ENCODE data around the gene DUSP6.

The DUSP6 gene

DNA sequence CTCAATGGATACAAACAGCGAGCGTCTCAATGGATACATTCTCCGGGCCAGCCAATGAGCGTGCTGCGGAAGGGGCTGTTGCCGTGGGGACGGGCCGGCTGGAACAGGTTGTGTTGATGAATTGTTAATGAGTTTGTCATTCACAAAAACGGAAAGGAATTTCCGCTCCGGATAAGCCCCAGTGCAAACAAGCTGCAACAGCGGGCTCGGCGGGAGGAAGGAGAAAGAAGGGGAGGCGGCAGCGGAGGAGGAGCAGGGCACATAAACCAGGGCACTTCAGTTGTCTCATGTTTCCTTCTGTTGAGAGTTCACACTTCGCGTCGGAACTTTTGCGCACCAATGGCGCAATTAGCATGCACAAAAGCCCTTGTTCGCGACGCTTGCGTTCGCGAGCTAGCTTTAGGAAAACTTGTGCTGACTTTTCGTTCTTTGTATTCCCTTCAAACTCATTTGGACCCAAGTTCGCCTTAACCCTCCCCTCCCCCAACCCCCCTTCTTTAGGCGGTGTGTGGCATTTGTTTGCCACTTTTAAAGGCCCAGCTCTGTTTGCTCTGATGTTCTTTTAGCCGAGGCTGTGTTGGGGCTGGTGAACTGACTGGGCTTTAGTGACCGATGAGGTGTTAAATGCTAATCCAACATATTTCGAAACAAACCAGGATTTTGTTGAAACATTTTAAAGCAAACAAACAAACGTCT, at the start of gene DUSP6:
TSS of gene DUSP6 (minus strand) at position 10 of the 696 bp plus-strand sequence. CDS start 462 bp downstream, outside the sequence.
- peak; percentile 97 for DNase-seq (ENCODE audit: low read depth in 2 of 2)

- DNase-seq (ENCODE audit: low read depth in 2 of 2) = no peak
Observed at GRCh38 chr12:89401433-89402058, 49.2 kb upstream of the DUSP6 start.

GRCh38 chr12:89400415-89400814, 48.1 kb upstream of the DUSP6 start:
- DNase-seq (ENCODE audit: low read depth in 2 of 2) = no peak

GRCh38 chr12:89395712-89396111, 43.4 kb upstream of the DUSP6 start:
- DNase-seq (ENCODE audit: low read depth in 2 of 2) = no peak

DNA sequence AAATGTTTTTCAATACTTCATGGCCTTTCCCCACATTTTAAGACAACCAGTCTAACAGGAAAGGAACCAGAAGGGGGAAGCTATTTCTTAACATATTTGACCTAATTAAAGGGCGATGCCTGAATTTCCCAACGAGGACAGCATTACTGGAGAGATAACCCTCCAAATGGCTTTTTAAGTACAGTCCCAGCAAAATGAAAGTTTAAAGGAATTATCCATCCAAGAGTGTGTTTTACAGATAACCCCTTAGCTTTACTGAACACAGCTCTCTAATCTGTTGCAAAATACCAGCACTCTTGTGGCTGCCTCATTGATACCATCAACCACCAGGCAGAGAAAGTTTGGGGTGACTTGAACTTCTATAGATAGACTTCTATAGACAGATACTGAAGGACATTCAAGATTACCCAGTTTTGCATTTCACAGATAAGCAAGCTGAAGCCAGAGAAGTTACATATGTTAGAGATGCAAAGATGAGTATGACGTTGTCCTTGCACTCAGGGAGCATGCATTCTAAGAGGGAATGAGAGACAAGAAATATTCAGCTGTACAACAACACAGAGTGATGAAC, 41.3 kb upstream of the DUSP6 start:
- no peak for DNase-seq (ENCODE audit: low read depth in 2 of 2)

GRCh38 chr12:89392391-89392790, 40.1 kb upstream of the DUSP6 start:
- DNase-seq (ENCODE audit: low read depth in 2 of 2) = no peak

GRCh38 chr12:89391726-89392336, 39.5 kb upstream of the DUSP6 start:
- DNase-seq (ENCODE audit: low read depth in 2 of 2) = no peak

DNA sequence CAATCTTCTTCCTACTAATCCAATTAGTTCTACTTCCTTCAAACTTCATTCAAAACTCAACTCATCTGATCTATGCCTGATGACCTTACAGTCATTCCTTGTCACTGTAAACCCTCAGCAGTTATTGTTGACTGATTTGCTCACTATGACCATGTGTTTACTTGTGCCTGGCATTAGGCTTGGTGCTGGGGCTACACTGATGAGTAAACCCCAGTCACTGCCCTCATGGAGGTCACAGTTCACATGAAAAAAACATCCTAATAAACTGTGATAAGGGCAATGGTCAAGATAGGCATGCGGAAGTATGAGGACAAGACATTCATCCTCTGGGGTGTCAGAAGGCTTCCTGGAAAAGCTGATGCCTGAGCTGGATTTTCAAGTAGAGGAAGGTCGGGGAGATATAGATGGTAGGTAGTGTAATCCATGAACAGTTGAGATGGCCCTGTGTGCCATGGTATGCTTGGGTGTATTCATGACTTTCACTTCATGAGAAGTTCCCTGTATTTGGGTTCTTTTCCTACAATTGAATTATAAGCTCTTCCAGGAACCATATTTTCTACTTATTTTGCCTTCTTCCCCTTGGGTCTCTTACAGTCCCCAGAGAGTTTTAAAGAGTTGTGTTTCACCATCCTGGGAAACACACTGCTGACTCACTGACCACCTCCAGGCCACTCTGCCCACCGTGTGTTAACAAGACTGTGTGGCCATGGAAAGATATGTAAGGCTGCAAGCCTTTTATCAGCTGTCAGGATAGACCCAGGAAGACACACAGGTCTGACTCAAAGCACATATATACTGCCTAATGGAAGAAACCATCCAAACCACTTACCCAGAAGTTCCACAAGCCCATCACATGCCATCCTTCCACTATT, 38.7 kb upstream of the DUSP6 start:
- peak; percentile 30 to 37 for DNase-seq (ENCODE audit: low read depth in 2 of 2)

DNA sequence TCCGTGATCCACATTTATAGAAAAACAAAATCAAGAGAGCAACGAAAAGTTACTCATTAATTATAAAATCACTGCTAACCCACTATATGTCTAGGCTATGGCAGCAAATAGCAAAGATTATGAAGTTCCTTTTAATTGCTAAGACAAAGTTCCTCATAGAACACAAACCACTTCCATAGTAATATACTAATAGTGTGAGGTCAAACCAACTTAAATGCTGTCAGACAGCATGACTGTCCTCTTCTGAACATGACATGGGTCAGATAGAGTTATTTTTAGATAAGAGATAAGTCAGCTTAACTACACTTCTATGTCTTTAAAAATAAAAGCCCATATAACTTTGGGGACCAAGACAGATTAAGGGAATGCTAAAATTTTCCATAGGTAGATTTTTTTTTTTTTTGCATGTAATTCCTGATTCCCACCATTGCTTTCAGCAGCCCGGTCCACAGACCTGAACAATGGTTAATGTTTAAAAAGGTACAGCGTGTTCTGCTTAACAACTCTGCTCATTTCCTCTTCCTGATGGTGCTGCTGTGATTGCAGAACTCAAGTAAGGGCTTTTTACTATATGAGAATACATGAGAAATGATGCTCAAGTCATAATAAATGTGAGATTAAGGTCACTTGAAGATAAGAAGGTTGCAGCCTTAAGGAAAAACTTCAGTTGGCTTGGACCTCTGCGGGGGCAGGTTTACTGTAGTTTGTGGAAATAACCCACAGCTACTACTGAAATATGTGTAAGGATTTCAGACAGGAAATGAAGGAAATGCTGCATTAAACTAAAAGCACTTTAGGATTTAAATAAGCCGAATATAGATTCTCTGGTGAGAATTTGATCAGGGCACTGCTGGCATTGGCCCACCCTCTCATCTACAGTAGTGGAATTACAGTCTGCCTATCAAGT, 37.7 kb upstream of the DUSP6 start:
- DNase-seq (ENCODE audit: low read depth in 2 of 2) = no peak

GRCh38 chr12:89386138-89386537, 33.8 kb upstream of the DUSP6 start:
- DNase-seq (ENCODE audit: low read depth in 2 of 2) = no peak

GRCh38 chr12:89384807-89385206, 32.5 kb upstream of the DUSP6 start:
- no peak for DNase-seq (ENCODE audit: low read depth in 2 of 2)

- peak; percentile 86 to 87 for DNase-seq (ENCODE audit: low read depth in 2 of 2)
Observed at GRCh38 chr12:89384050-89384758, 31.9 kb upstream of the DUSP6 start.

DNA sequence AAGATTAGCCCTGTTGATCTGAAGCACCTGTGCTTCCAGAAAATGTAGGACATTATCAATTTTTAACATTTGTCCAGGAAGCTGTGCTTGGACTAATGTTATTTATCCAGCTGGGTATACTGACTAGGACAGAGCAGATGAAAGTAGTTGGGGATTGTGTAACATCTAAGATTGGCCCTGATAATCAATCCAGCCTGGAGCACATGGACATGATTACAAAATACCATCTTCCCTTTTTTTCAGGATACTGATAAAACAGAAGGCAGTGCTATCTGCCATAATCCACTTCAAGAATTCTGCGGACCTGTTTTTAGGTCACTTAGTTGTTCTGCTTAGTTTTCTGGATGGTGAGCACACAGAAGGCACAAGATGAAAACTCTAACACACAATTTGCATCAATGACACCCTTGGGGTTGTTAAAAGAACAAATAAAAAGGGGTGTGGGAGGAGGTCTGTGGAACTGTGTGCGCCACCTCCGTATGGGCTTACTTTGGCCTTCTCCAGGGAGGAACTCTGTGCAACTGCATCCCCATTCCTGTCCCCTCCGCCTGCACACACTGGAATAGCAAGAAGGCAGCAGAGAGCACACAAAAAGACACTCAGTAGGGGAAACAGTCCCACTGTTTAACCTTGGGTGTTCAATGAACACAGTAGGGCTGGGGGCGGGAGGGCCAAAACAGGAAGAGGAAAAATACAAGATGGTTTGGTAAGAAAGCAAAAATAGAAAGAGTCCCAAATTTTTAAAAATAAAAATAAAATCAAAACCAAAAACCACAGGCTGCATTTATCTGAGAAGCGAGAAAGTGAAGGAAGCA, 31.1 kb upstream of the DUSP6 start:
- peak; percentile 42 to 45 for DNase-seq (ENCODE audit: low read depth in 2 of 2)

DNA sequence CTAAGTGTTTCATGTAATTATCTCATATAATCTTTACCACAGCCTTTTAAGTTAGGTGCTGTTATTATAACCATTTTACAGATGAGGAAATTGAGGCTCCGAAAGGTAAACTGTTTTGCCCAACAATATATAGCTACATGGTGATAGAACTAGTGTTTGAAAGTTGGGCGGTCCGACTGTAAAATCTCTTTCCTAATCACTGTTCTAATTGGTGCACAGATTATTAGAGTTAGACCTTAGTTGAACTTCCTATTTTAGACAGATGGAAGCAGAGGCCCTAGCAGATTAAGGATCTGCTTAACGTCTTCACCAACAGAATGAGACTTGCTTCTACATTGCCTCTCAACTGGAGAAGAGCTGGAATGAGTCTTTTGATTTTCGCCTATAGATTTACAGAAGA, 30.0 kb upstream of the DUSP6 start:
- DNase-seq (ENCODE audit: low read depth in 2 of 2) = no peak

- DNase-seq (ENCODE audit: low read depth in 2 of 2) = no peak
Observed at GRCh38 chr12:89379839-89380467, 27.7 kb upstream of the DUSP6 start.

DNA sequence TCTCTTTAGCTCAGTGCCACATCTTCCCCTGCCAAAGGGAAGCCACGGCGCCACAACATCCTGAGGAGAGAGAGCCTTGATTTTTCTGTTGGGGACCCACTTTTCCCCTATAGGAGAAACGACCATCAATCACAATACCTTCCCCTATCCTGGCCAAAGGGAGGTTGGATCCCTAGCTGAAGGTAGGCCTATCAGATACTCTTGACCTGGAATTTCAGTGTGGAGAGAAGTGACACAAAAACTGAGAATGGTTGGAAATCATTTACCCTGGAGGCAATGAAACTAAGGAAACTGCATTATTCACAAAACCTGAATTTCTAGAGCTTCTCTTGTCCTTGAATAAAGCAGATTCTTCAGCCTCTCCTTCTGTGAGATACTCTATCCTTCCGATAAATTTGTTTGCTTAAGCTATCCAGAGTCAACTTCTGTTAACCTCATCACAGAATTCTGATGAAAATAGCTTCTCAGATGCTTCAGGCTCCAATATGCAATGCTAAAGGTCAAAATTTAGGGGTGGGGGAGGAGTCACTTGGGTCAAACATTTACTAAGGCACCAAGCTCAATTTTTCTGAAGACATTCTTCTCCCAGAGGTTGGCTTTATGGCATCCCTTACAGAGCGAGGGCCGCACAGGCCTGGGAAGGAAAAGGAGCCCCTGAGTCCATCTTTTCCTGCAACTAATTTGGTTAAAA, 27.0 kb upstream of the DUSP6 start:
- DNase-seq (ENCODE audit: low read depth in 2 of 2) = no peak

DNA sequence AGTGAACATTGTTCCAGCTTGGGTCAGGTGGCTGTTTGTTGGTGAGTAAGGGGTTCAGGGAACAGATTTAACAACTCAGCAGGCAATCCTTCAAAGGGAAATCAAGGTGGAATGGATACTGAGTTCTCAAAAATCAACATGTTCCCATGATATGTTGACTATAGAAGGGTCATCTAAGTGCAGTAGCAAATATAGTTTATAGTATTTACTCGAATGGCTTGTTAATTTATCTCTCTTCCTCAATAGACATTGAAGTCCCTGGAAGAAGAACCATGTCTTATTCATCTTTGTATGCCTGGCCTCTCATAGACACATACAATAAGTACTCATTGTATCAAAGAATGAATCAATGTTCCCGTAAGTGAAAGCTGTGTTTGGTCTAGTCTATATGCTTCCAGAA, 24.5 kb upstream of the DUSP6 start:
- no peak for DNase-seq (ENCODE audit: low read depth in 2 of 2)

DNA sequence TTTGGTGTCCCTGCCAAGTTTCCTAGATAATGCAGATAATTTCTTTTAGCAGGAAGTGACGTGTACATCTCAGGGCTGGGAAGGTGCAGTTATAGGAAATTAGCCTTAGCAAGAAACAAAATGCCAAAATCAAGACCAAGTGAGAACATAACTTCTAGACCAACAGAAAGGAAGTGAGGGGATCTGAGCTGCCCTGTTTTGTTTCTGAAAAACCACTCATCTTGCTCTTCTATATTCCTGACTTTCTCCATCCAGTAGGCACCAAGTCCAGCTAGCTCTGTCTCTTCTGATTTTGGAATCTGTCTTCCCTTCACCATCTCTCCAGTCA, 23.9 kb upstream of the DUSP6 start:
- DNase-seq (ENCODE audit: low read depth in 2 of 2) = no peak
